Measurements from ENCODE around the gene RCL1.

Gene RCL1

DNA sequence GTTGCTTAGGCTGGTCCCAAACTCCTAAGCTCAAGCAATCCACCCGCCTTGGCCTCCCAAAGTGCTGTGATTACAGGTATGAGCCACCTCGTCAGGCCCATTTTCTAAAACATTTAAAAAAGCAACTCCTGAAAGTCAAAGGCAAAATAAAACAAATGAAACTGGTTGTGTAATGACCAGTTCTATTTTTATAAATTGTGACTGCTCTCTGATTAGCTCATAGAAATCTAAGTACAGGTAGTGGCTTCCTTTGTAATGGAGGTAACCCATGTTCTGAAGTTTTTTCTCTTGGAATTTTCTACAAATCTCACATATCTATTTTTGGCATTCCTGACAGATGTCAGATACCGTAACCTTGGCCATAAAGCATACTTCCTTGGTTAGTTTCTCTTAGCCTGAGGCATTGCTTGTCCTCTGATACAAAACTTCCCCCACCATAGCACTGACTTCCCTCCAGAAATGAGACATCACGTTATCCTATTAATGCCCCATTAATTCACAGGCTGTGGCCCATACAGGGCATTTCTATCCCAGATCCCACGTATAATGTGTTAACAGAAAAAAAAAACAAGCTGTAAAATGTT lies 37.6 kb upstream of the RCL1 start:
- FAIRE-seq = no peak
- no peak for DNase-seq (ENCODE audit: insufficient read length, low spot score)
- TF ChIP-seq, protein P1, sequence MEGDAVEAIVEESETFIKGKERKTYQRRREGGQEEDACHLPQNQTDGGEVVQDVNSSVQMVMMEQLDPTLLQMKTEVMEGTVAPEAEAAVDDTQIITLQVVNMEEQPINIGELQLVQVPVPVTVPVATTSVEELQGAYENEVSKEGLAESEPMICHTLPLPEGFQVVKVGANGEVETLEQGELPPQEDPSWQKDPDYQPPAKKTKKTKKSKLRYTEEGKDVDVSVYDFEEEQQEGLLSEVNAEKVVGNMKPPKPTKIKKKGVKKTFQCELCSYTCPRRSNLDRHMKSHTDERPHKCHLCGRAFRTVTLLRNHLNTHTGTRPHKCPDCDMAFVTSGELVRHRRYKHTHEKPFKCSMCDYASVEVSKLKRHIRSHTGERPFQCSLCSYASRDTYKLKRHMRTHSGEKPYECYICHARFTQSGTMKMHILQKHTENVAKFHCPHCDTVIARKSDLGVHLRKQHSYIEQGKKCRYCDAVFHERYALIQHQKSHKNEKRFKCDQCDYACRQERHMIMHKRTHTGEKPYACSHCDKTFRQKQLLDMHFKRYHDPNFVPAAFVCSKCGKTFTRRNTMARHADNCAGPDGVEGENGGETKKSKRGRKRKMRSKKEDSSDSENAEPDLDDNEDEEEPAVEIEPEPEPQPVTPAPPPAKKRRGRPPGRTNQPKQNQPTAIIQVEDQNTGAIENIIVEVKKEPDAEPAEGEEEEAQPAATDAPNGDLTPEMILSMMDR (IDR thresholded peaks at IDR 0.05; ENCODE audit: insufficient read depth, missing control alignments) = no peak

DNA sequence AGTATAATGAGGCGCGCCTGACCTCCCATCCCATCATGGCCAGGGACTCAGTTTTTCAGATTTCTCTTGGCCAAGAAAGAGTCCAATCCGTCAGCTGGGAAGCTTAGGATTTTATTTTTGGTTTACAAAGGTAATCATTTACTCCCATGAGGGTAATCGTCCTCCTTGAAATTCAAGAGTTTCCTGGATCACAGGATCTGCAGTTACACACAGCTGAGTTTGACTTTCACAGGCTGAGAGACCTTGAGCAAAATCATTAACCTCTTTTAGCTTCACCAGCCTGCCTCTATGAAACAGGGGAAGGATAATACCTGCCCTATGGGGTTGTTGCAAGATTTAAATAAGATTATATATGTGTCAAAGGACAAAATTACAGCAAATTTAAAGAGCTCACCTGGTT lies 36.3 kb upstream of the RCL1 start:
- no peak for FAIRE-seq
- no peak for DNase-seq (ENCODE audit: insufficient read length, low spot score)
- TF ChIP-seq, protein P1 (IDR thresholded peaks at IDR 0.05; ENCODE audit: insufficient read depth, missing control alignments) = no peak

DNA sequence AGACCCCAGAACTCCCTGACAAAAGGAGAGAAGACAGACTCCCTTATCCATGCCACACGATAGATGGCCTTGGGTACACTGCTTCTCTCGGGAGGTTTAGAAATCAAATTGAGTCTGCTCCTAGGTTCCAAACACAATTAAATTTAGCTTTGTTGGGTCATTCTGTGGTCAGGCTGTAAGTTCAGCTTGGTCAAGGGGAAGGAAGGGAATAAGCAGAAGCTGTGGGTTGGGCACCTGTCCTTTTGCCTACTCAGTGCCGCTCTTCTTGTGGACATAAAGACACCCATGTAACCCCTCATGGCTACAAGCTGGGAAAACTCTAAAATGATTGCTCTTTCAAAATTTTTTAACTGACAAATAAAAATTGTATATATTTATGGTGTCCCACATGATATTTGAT lies 32.6 kb upstream of the RCL1 start:
- TF ChIP-seq, protein P1 (IDR thresholded peaks at IDR 0.05; ENCODE audit: insufficient read depth, missing control alignments) = no peak
- no peak for FAIRE-seq
- no peak for DNase-seq (ENCODE audit: insufficient read length, low spot score)

DNA sequence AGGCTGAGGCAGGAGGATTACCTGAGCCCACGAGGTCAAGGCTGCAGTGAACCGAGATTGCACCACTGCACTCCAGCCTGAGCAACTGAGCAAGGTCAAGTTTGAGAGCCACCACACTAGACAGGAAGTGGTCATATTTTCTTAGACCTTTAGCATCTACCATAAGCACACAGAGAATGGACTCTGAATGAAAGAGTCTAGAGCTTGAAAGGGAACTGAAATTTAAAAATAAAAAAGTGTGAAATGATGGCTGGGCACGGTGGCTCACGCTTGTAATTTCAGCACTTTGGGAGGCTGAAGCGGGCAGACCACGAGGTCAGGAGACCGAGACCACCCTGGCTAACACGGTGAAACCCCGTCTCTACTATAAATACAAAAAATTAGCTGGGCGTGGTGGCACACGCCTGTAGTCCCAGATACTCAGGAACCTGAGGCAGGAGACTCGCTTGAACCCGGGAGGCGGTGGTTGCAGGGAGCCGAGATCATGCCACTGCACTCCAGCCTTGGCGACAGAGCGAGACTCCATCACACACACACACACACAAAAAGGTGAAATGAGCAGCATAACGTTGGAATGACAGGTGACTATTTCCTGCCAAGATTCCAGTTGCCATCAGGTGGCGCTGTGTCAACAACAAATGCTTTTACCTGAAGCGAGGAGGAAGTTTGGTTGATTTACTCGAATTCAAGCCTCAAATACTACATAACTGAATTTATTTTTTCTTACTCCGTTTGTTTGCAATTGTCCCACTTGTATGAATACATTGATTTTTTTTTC lies 30.4 kb upstream of the RCL1 start:
- TF ChIP-seq, protein P1 (IDR thresholded peaks at IDR 0.05; ENCODE audit: insufficient read depth, missing control alignments) = peak; percentile 96
- peak; percentile 77 for FAIRE-seq
- DNase-seq (ENCODE audit: insufficient read length, low spot score) = peak; percentile 41

DNA sequence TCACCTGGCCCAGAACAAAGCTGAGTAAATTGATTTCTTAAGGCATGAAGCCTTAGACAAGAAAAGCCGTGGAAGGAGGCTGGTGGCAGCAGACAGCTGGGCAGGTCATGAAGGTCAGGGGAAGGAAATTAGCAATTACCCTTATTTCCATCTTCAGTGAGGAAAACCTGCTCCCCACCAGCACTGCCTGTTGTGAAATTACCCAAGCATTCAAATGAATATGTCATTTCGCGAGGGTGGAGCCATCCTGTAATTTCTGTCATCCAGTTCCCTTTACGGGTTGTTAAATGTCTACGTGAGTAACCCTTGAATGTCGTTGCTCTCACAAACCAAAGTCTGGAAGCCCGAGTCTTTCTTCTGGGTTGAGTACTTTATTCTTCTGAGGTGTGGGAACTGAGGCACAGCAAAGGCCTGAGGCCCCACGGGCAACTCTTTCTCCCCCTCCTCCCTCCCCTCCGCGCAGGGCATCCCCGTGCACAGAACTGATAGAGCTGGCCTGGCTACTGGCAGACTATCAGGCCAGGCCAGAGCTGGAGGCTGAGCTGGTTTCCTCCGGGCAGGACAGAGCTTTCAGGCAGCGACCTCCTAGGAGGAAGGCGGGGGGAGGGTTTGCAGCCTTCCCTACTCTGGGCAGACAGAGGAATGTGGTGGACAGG lies 29.7 kb upstream of the RCL1 start:
- TF ChIP-seq, protein P1 (IDR thresholded peaks at IDR 0.05; ENCODE audit: insufficient read depth, missing control alignments) = no peak
- no peak for DNase-seq (ENCODE audit: insufficient read length, low spot score)
- FAIRE-seq = no peak

DNA sequence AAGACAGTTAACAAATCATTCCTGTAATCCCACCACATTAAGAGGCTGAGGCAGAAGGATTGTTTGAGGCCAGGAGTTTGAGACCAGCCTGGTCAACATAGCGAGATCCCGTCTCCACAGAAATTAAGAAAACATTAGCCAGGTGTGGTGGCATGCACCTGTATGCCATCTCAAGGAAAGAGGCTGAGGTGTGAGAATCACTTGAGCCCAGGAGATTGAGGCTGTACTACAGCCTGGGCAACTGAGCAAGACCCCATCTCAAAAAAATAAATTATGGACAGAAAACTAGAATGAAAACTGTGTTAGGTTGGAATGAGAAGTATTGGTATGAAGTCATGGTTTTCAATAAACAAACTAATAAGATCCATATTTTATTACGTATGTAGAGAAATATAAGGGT lies 28.7 kb upstream of the RCL1 start:
- FAIRE-seq (no peak), DNase-seq (ENCODE audit: insufficient read length, low spot score) (no peak)
- TF ChIP-seq, protein P1 (IDR thresholded peaks at IDR 0.05; ENCODE audit: insufficient read depth, missing control alignments) = no peak

DNA sequence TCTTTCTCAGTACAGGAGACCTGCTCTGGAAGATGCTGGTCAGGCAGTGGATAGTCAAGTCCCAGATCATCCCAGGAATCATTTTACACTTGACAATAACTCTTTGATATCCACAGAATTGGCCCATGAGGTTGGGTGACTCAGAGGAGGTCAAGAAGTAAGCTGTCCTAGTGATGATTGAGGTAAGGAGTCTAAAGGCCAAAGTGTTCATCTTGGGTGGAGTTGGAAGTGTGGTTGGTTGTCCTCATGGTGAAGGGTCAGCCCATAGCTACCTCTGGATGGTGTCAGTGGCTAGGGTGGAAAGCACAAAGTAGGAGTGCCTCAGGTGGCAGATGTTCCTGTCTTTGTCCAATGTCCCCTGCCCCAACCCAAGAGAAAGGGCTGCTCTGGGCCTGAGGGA lies 24.1 kb upstream of the RCL1 start:
- TF ChIP-seq, protein P1 (IDR thresholded peaks at IDR 0.05; ENCODE audit: insufficient read depth, missing control alignments) = no peak
- FAIRE-seq (no peak), DNase-seq (ENCODE audit: insufficient read length, low spot score) (no peak)

Measured in D721Med (cell line).